HepG2 (cell line): ENCODE measurements around the gene C11orf24. TPM values are rescaled to one million over a fixed set of nuclear protein-coding genes. Genes with fewer than 3 reads are reported as not detected.
A peak's percentile ranks its signal among the peaks of the same experiment; 100 is the strongest.

Source experiments
- CEBPB ChIP-seq: IDR thresholded peaks from 2 replicates; pipeline ENCODE4 v1.6.1; 2011; ENCODE audit warnings: low read depth, low read length, improper control_type of control experiment, borderline replicate concordance
- DMAP1 ChIP-seq: IDR thresholded peaks from 2 replicates; pipeline ENCODE4 v1.6.1; 2016
- ETV6 ChIP-seq: sonication (generic); formaldehyde crosslinking; conservative IDR thresholded peaks from 2 replicates; pipeline ENCODE4 v1.4.0; 2020; ENCODE audit warnings: missing genetic modification reagents
- KLF6 ChIP-seq: IDR thresholded peaks from 2 replicates; pipeline ENCODE4 v1.8.0; 2016; ENCODE audit warnings: missing biosample characterization, missing genetic modification reagents
- MED13 ChIP-seq: sonication (generic); formaldehyde crosslinking; IDR thresholded peaks from 2 replicates; pipeline ENCODE4 v1.5.0; 2020; ENCODE audit warnings: missing genetic modification reagents
- MYNN ChIP-seq: sonication (generic); formaldehyde crosslinking; IDR thresholded peaks from 2 replicates; pipeline ENCODE4 v1.4.0; 2020; ENCODE audit warnings: mild to moderate bottlenecking, low read depth, missing genetic modification reagents
- NR2F6 ChIP-seq, 2 experiments: IDR thresholded peaks; 2 replicates each; pipeline ENCODE4 v1.6.1; 2016; ENCODE audit warnings: antibody characterized with exemption in 1 of 2, mild to moderate bottlenecking in 1 of 2
- PHB2 ChIP-seq: fragments of 450-650 bp; IDR thresholded peaks from 2 replicates; pipeline ENCODE4 v1.6.1; 2018; ENCODE audit not compliant: partially characterized antibody
- RARA ChIP-seq: IDR thresholded peaks from 2 replicates; pipeline ENCODE4 v1.6.1; 2016; ENCODE audit warnings: missing genetic modification reagents, missing compliant biosample characterization
- SETDB1 ChIP-seq: sonication (generic); formaldehyde crosslinking; IDR thresholded peaks from 2 replicates; pipeline ENCODE4 v1.5.1; 2020; ENCODE audit warnings: missing genetic modification reagents, mild to moderate bottlenecking, borderline replicate concordance
- STAT5B ChIP-seq: sonication (generic); formaldehyde crosslinking; IDR thresholded peaks from 2 replicates; pipeline ENCODE4 v1.4.0; 2020; ENCODE audit warnings: missing genetic modification reagents
- TGIF2 ChIP-seq: IDR thresholded peaks from 2 replicates; pipeline ENCODE4 v1.6.1; 2016; ENCODE audit warnings: control low read depth, missing compliant biosample characterization
- TRAFD1 ChIP-seq: sonication (generic); formaldehyde crosslinking; IDR thresholded peaks from 2 replicates; pipeline ENCODE4 v1.5.1; 2020; ENCODE audit warnings: missing genetic modification reagents, mild to moderate bottlenecking, borderline replicate concordance
- ZBTB1 ChIP-seq: sonication (generic); formaldehyde crosslinking; IDR thresholded peaks from 2 replicates; pipeline ENCODE4 v1.4.0; 2020; ENCODE audit warnings: missing genetic modification reagents, borderline replicate concordance
- ZBTB25 ChIP-seq: IDR thresholded peaks from 2 replicates; pipeline ENCODE4 v1.6.1; 2018; ENCODE audit warnings: missing genetic modification reagents
- ZMYM2 ChIP-seq: sonication (generic); formaldehyde crosslinking; IDR thresholded peaks from 2 replicates; pipeline ENCODE4 v1.8.0; 2022; ENCODE audit warnings: mild to moderate bottlenecking, missing genetic modification reagents
- ZNF143 ChIP-seq: sonication (generic); formaldehyde crosslinking; IDR thresholded peaks from 2 replicates; pipeline ENCODE4 v1.4.0; 2020; ENCODE audit warnings: missing genetic modification reagents
- ZNF414 ChIP-seq: sonication (generic); formaldehyde crosslinking; IDR thresholded peaks from 2 replicates; pipeline ENCODE4 v1.5.0; 2020; ENCODE audit warnings: missing genetic modification reagents
- ZNF746 ChIP-seq: sonication (generic); formaldehyde crosslinking; IDR thresholded peaks from 2 replicates; pipeline ENCODE4 v1.8.0; 2022; ENCODE audit warnings: mild to moderate bottlenecking, missing genetic modification reagents
- ZNF839 ChIP-seq: sonication (generic); formaldehyde crosslinking; IDR thresholded peaks from 2 replicates; pipeline ENCODE4 v1.4.0; 2020; ENCODE audit warnings: missing genetic modification reagents, mild to moderate bottlenecking, borderline replicate concordance
- polyA plus RNA-seq, 8 experiments: library from polyadenylated mRNA; depleted of rRNA in 3 of 8; stranded (reverse) in 7 of 8; unstranded in 1 of 8; fragments of >200 nt; fragmentation: Illumina TruSeq in 4 of 8; extraction: Trizol in 4 of 8; gene quantifications; 2 replicates each; pipeline versions ENCODE4 v1.2.1 to v1.2.3, GENCODE V29; 2011 to 2016; ENCODE audit warnings: low read depth in 4 of 8, missing spikeins in 1 of 8, mixed read lengths in 1 of 8; ENCODE audit not compliant: insufficient read depth in 1 of 8
- total RNA-seq, 5 experiments: library from RNA; depleted of rRNA; stranded (reverse); fragments of >200 nt; fragmentation: Illumina TruSeq; extraction: Trizol; gene quantifications; 2 replicates each; pipeline ENCODE4 v1.2.3, GENCODE V29; 2016; ENCODE audit warnings: low read depth in 1 of 5
- TF ChIP-seq, protein P1 (sequence below): sonication (generic); formaldehyde crosslinking; IDR thresholded peaks from 2 replicates; pipeline ENCODE4; 2020; ENCODE audit warnings: missing genetic modification reagents, mild to moderate bottlenecking, borderline replicate concordance
- TF ChIP-seq, protein P2 (sequence below), 2 experiments: sonication (generic) in 1 of 2; formaldehyde crosslinking in 1 of 2; IDR thresholded peaks; 2 replicates each; pipeline versions ENCODE4 v1.4.0 to v1.6.1; 2018 to 2020; ENCODE audit warnings: missing genetic modification reagents in 2 of 2, borderline replicate concordance in 1 of 2, low read depth in 1 of 2, mild to moderate bottlenecking in 1 of 2, missing biosample characterization in 1 of 2

C11orf24 gene
- total and polyA plus RNA-seq, 2 of the 13 experiments (the other 11 are each of a cell fraction or from before 2014, with no cell fraction given): 52.9 to 55.5 TPM

DNA sequence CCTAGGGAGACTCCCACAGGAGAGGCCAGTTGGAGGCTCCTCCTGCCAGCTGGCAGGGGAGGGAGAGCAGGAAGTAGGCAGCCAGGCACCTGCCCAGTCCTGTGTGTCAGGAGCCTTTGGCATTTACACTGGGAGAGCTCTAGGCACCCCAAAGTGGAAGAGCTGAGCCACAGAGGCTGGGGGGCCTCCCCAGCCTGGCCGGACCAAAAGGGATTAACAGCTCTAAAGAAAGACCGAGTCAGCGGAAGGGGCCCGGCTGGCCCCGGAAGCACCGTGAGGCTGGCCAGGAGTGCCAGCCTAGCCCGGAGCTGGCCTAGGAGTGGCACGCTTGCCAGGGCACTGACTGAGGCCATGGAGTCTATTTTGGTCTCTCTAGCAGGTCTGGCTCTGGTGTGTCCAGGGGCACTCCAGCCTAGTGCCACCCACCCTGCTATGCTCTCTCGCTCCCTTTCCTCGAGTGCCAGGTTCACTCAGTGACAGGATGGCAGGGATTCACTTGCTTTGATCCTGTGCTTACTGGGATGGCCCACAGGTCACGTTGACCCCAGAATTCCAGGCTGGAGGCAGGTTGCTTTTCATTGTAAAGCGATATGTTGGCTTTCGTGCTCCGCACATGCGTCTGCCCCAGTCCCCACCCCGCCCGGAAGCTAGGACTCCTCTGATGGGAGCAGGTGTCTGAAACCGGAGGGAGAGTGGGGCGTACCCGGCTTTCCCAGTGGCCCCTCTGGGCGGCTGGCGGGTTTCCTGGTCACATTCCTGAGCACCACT, 55.4 kb downstream of the C11orf24 start (continued):
- TF ChIP-seq, protein P1, sequence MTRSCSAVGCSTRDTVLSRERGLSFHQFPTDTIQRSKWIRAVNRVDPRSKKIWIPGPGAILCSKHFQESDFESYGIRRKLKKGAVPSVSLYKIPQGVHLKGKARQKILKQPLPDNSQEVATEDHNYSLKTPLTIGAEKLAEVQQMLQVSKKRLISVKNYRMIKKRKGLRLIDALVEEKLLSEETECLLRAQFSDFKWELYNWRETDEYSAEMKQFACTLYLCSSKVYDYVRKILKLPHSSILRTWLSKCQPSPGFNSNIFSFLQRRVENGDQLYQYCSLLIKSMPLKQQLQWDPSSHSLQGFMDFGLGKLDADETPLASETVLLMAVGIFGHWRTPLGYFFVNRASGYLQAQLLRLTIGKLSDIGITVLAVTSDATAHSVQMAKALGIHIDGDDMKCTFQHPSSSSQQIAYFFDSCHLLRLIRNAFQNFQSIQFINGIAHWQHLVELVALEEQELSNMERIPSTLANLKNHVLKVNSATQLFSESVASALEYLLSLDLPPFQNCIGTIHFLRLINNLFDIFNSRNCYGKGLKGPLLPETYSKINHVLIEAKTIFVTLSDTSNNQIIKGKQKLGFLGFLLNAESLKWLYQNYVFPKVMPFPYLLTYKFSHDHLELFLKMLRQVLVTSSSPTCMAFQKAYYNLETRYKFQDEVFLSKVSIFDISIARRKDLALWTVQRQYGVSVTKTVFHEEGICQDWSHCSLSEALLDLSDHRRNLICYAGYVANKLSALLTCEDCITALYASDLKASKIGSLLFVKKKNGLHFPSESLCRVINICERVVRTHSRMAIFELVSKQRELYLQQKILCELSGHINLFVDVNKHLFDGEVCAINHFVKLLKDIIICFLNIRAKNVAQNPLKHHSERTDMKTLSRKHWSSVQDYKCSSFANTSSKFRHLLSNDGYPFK (CRISPR knock-in tag): no peak
- TF ChIP-seq ZBTB1 (CRISPR knock-in tag): no peak
- TF ChIP-seq CEBPB: no peak
- TF ChIP-seq ETV6 (CRISPR knock-in tag): no peak
- peak; percentile 63; the same call in 1 of the 2 replicates for TF ChIP-seq DMAP1 (CRISPR knock-in tag)
- TF ChIP-seq TGIF2: no peak
- no peak for TF ChIP-seq ZNF839 (CRISPR knock-in tag)
- TF ChIP-seq ZNF746: no peak; the same call in 1 of the 2 replicates
- no peak for TF ChIP-seq ZMYM2 (CRISPR knock-in tag)
- TF ChIP-seq SETDB1: no peak
- peak; percentile 60; the same call in 1 of the 2 replicates for TF ChIP-seq RARA (CRISPR knock-in tag)
- peak; percentile 45; the same call in 1 of the 2 replicates for TF ChIP-seq ZBTB25 (CRISPR knock-in tag)
- 0 out of 2 replicates have a peak, but pooled peaks have one; percentile 44 for TF ChIP-seq KLF6 (CRISPR knock-in tag)
- no peak for TF ChIP-seq ZNF143
- no peak for TF ChIP-seq NR2F6 (IDR thresholded peaks at IDR 0.05)
- peak; percentile 49; the same call in 1 of the 2 replicates for TF ChIP-seq NR2F6 (CRISPR knock-in tag; IDR thresholded peaks at IDR 0.05)
- TF ChIP-seq MED13: no peak
- TF ChIP-seq, protein P2, sequence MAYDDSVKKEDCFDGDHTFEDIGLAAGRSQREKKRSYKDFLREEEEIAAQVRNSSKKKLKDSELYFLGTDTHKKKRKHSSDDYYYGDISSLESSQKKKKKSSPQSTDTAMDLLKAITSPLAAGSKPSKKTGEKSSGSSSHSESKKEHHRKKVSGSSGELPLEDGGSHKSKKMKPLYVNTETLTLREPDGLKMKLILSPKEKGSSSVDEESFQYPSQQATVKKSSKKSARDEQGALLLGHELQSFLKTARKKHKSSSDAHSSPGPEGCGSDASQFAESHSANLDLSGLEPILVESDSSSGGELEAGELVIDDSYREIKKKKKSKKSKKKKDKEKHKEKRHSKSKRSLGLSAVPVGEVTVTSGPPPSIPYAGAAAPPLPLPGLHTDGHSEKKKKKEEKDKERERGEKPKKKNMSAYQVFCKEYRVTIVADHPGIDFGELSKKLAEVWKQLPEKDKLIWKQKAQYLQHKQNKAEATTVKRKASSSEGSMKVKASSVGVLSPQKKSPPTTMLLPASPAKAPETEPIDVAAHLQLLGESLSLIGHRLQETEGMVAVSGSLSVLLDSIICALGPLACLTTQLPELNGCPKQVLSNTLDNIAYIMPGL (CRISPR knock-in tag; IDR thresholded peaks at IDR 0.05; ENCODE audit: borderline replicate concordance in 1 of 2, low read depth in 1 of 2): no peak; a peak in 2 of 4 replicates
- no peak for TF ChIP-seq STAT5B
- no peak for TF ChIP-seq TRAFD1 (CRISPR knock-in tag)
- TF ChIP-seq MYNN: no peak
- TF ChIP-seq PHB2: no peak
- no peak for TF ChIP-seq ZNF414 (CRISPR knock-in tag)
